HG02763 (cell line): ENCODE results near the gene MAST4.
"Not testable (repeated sequence)": the region's sequence is repeated elsewhere in the genome, so short reads cannot be mapped to it uniquely, and the experiment has no call there.

Source experiments
- ATAC-seq: cut with Tn5 transposase; IDR thresholded peaks from one replicate; pipeline ENCODE4 v1.9.1; 2021; ENCODE audit warnings: mild to moderate bottlenecking, moderate library complexity; ENCODE audit not compliant: unreplicated experiment

Gene MAST4

DNA sequence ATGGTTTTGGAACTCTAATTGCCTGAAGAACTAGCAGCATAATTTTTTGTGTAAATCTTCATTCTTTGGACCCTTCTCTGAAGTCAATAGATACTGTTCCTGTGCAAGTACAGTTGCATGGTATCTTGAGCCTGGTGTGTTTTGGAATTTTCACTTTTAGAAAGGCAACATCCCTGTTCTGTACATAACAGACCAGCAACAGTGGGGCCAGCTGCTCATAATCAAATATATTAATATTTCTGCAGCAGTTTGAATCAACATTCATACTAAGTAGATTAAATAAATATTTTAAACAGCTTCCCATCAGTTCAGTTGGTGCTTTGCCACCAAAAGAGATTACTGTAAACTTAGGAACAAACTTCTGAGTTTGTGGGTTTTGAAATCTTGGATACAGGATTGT, 502.5 kb downstream of the MAST4 start:
- ATAC-seq, result no peak

DNA sequence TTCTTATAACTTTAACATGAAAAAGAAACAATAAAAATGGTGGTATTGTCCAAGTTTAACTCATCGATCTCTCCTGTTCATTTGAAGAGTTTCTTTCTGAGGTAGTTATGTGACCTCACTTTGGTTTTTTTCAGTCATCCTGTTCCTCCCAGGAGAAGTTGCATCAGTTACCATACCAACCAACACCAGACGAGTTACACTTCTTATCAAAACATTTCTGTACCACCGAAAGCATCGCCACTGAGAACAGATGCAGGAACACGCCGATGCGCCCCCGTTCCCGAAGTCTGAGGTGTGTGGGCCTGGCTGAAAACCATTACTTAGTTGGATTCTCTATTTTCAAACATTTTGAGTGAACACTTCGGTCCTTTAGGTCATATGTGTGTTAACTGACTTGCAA, 504.1 kb downstream of the MAST4 start:
- no peak for ATAC-seq

- ATAC-seq, result no peak
Measured at GRCh38 chr5:67102708-67103107, 506.5 kb downstream of the MAST4 start.

GRCh38 chr5:67104859-67105258, 508.7 kb downstream of the MAST4 start:
- no peak for ATAC-seq

DNA sequence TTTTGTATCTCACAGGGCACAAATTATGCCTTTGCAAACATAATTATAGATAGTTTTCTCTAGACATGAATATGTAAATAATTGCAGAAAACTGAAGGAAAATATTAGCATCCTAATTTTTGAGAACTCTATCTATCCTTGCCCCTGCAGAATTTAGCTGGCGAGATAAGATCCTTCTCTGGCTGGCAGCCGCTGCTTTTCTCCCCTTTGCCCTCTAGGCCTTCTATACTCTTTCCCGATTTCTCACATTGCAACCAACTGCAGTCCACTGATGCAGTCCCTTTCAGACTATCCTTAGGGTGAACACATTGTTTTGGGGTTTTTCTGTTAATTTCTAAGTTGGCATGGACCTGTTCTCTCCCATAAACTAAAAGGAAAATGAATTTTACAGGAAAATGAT, 509.1 kb downstream of the MAST4 start:
- ATAC-seq, result no peak

DNA sequence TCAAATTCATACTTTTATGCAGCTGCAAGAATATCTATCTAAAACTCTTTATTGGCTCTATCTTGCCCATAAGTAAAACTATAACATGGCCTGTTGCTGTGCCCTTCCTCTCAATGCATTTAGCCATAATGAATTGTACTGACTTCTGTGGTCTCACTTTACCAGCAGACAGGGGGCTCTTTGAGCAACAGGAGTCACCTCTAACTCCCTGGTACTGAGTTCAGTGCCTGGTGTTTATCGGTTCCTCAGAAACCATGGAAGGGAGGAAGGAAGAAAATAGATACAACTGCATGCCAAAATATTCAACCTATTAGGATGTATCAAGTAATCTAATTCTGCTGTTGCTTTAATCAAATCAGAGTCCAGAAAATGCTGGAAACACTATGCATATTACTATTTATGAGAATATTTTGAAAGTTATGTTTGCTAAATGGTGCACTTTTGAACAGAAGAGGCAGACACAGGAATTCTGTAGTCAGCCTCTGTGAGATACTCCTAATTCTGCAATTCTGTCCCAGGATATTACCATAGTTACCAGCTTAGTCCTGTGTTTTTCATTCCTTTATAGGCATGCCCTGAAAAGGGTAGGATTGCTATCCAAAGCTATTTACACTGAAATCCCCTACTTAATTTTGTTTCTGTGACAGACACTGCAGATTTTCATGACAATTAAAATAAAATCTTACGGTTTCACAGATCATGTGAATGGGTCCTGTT, 510.6 kb downstream of the MAST4 start:
- ATAC-seq, result no peak

DNA sequence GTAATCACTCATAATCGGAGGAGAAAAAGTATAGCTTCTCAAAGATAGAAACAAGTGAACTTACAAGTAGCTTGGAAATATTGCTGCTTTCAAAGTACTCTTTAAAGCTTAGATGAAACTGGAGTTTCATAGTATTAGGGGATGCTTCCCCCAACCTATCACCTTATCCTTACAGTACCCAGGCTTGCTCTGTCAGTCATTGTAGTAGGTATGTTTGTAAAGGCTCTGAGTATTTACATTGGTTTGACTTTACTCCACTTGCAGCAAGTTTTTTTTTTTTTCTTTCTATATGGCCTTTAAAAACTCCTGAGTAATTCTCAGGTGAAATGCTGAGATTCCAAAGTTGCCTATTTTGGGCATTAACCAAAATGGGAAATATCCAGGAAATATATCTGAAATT, 515.6 kb downstream of the MAST4 start:
- ATAC-seq, result no peak

DNA sequence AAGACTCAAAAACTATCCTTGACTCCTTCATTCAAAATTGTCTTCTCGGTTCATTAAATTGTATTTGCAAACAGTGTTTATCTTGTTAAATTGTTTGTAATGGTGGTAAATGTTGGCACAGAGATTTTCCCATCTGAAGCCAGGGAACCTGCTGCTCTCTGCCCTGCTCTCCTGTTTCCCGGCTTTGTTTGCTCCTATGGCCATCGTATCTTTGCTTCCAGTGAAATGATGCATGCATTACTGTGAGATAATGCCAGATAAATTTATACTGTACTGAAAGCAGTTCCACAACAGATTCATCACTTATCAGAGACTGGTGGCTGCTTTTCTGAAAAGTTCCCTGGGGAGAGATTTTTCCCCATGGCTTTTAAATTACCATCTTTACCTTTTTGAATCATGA, 519.1 kb downstream of the MAST4 start:
- no peak for ATAC-seq

GRCh38 chr5:67115817-67116216, 519.6 kb downstream of the MAST4 start:
- ATAC-seq, result no peak

- ATAC-seq, result no peak
Measured at GRCh38 chr5:67118050-67118620, 521.9 kb downstream of the MAST4 start.

- no peak for ATAC-seq
Measured at GRCh38 chr5:67119010-67119409, 522.8 kb downstream of the MAST4 start.

DNA sequence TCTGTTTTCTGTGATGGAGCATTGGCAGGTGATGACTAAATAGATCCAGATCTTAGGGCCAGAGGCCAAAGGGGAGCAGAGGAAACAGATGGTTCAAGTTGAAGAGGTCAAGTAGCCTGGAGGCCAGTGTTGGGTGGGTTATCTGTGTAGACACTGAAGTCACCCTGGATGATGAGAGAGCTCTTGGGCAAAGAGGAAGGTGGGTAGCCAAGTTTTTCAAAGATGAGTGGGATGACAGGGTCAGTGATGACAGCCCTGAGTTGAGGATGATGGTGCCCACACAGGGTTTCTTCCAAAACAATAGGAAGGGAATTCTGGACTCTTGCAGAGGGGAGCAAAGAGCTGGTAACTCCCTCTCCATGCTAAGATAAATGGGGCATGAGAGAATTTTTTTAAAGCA, 523.8 kb downstream of the MAST4 start:
- no peak for ATAC-seq

- ATAC-seq, result no peak
Measured at GRCh38 chr5:67123819-67124218, 527.6 kb downstream of the MAST4 start.

GRCh38 chr5:67124556-67124955, 528.4 kb downstream of the MAST4 start:
- no peak for ATAC-seq

GRCh38 chr5:67127347-67127895, 531.2 kb downstream of the MAST4 start:
- ATAC-seq, result not testable (repeated sequence)

- ATAC-seq, result no peak
Measured at GRCh38 chr5:67129768-67130167, 533.6 kb downstream of the MAST4 start.

GRCh38 chr5:67133217-67133616, 537.0 kb downstream of the MAST4 start:
- no peak for ATAC-seq

GRCh38 chr5:67133776-67134175, 537.6 kb downstream of the MAST4 start:
- no peak for ATAC-seq

DNA sequence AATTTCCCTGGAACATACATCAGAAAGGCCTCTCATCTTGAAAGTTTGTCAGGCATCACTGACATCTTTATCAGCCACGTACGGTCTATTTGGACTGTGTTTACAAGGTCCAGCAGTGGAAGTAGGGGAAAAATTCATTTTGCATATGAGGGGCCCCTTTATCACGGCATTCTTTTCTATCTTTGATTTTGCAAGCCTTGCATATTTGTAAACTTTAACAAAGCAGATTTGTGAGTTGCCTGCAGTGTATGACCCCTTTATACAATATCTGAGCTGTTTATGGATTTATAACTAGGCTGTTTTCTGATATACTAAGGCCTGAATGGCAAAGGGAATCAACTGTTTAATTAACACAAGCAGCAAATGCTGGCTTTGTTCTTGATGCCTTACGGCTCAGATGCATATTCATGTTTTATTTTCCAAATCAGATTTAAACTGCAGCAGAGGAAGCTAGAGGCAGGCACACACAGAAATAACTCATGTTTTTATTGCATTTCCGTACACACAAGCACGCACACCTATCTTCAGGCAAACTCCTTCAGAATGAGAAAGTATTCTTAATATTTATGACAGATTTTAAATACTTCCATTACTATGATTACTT, 539.3 kb downstream of the MAST4 start:
- ATAC-seq, result no peak

DNA sequence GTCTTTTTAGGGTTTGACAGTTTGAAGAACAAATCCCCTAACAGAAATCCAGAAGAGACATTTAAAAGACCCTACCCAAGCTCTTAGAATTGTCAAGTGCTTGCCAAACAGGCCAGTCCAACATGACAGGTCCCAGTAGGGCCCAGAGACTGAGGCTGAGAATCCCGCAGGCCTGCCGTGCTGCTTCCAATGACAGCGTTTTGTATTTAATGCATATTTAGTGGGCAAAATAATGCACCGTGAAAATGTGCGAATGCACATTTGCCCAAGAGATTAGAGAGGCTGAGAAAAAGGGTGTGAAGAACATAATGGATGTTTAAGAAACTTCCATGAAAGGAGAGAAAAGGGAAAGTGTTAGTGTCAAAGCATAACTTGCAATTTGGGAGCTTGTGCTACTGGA, 542.8 kb downstream of the MAST4 start:
- ATAC-seq, result no peak

GRCh38 chr5:67140413-67140812, 544.2 kb downstream of the MAST4 start:
- no peak for ATAC-seq

DNA sequence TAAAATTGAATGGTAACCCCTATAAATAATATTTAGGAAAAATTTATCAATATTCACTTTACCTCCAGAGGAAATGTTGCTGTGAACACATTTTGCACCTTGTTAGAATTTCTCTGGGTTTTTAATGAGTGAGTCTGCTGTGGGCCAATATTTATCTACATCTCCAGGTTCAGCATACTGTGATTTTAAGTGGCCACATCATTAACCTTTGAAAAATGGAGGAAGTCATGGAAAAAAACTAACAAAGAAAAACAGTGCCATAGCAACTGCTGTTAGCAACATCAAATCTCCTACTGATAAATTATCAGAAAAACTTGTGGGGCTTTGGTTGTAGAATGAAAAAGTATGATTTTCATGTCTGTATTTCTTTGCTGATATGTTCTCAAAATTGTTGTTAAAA, 545.5 kb downstream of the MAST4 start:
- ATAC-seq, result no peak
